ENCODE results near the gene SMAD6.

DNA sequence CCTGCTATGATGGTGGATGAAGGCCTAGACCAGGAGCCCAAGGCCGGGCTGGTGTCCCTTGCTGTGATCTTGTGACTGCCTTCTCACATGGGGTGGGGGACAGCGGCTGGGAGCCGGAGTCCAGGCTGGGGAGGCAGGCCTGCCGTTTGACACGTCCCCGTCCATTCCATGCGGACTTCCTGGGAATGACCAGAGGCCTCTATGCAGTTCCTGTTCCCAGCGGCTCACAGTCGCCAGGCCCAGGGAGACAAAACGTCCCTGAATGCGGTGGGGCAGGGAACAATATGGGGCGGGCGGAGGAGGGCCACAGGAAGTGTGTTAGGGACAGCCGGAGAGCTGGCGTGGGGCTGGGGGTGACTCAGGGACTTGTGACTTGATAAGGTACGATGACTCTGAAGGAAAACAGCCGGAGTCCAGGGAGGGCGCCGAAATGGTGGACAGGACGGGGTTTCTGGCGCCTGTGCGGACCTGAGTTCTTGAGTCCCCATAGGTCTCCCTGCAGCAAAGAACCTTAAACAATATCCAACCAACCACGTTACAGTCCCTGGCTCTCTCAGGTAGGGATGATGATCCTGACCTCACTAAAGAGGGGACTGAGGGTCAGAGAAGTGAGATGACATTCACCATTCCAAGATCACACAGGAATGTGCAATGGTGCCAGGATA, 40.5 kb upstream of the SMAD6 start:
- TF ChIP-seq GATA2 (IDR thresholded peaks at IDR 0.05; ENCODE audit: low read depth, low read length) (no peak), GATA3 (IDR thresholded peaks at IDR 0.05; ENCODE audit: low read depth, low read length) (no peak)
